RWPE1 (cell line): ENCODE results near the gene PHLPP1.
A peak's percentile ranks its signal among the peaks of the same experiment; 100 is the strongest.

Experiments
- CTCF ChIA-PET: fragments of 350-600 bp; sonication (Branson Sonifier 250); formaldehyde crosslinking; extraction: SDS; loops from one replicate; lab custom pipeline; 2021; lab: Yijun Ruan, JAX
- POLR2A ChIA-PET: fragments of 400-600 bp; formaldehyde crosslinking; extraction: SDS; loops from one replicate; lab custom pipeline; 2020; ENCODE audit warnings: antibody characterized with exemption; ENCODE audit not compliant: low non-redundant PET; lab: Yijun Ruan, JAX
- DNase-seq: peaks from one replicate; pipeline ENCODE4 v3.0.0; 2012; ENCODE audit warnings: low spot score
- H3K27ac ChIP-seq: fragments of 450-650 bp; 2 replicates; pipeline ENCODE4 v1.5.1; 2017
- TF ChIP-seq, protein P1 (sequence below): fragments of 450-650 bp; conservative IDR thresholded peaks from 2 replicates; pipeline ENCODE4 v1.5.1; 2017; ENCODE audit warnings: low read depth, mild to moderate bottlenecking

The PHLPP1 gene

DNA sequence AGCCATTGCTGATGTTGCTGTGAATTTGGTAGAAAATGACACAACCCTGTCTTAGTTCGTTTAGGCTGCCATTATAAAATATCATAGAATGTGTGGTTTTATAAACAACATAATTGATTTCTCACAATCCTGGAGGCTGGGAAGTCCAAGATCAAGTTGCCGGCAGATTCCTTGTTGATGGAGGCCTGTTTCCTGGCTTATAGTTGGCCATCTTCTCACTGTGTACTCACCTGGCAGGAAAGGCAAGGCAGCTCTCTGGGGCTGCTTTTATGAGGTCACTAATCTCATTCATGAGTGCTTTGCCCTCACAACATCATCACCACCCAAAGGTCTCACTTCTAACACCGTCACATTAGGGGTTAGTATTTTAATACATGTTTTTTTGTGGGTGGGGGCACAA is 58.4 kb downstream of the PHLPP1 start:
- TF ChIP-seq, protein P1, sequence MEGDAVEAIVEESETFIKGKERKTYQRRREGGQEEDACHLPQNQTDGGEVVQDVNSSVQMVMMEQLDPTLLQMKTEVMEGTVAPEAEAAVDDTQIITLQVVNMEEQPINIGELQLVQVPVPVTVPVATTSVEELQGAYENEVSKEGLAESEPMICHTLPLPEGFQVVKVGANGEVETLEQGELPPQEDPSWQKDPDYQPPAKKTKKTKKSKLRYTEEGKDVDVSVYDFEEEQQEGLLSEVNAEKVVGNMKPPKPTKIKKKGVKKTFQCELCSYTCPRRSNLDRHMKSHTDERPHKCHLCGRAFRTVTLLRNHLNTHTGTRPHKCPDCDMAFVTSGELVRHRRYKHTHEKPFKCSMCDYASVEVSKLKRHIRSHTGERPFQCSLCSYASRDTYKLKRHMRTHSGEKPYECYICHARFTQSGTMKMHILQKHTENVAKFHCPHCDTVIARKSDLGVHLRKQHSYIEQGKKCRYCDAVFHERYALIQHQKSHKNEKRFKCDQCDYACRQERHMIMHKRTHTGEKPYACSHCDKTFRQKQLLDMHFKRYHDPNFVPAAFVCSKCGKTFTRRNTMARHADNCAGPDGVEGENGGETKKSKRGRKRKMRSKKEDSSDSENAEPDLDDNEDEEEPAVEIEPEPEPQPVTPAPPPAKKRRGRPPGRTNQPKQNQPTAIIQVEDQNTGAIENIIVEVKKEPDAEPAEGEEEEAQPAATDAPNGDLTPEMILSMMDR = no peak
- H3K27ac ChIP-seq = no peak overlapping the region
- DNase-seq = no peak
- ChIA-PET POLR2A (no interaction called here), CTCF (no interaction called here)

DNA sequence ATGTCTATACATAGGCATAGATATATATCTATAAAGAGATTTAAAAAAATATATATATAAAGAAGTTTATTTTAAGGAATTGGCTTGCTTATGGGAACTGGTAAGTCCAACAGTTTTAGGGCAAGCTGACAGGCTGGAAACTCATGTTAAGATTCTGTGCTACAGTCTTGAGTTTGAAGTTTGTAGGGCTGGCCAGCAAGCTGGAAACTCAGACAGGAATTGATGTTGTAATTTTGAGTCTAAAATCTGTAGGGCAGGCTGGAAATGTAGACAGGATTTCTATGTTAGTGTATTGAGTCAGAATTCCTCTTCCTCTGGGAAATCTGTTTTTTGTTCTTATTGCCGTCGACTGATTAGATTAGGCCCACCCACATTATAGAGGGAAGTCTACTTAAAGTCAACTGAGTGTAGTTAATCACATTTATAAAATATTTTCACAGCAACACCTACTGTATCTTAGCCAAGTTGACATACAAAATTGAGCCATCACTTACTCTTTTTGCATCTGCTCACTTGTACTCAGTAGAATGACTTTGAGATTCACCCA is 60.8 kb downstream of the PHLPP1 start:
- TF ChIP-seq, protein P1 = no peak
- DNase-seq = no peak
- H3K27ac ChIP-seq = no peak overlapping the region
- POLR2A ChIA-PET = no interaction called here
- CTCF ChIA-PET = no interaction called here

DNA sequence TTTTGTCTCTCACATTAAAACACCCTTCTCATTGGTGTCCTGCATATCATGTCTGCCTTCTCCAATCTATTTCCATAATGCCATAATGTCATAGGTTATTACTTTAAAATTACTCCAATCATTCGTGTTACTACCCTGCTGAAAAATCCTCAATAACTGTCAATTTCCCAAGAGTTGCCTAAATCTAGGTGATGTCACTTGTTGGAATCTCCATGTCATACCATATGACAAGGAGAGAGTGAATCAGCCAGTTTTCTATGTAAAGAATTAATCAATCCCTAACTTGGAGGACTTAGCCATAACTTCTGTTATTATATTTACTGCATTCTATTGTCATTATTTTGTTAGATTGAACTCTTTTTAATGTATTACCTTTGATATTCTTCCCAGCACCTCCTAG is 62.5 kb downstream of the PHLPP1 start:
- no peak overlapping the region for H3K27ac ChIP-seq
- CTCF ChIA-PET = no interaction called here
- POLR2A ChIA-PET = no interaction called here
- TF ChIP-seq, protein P1 = no peak
- no peak for DNase-seq

DNA sequence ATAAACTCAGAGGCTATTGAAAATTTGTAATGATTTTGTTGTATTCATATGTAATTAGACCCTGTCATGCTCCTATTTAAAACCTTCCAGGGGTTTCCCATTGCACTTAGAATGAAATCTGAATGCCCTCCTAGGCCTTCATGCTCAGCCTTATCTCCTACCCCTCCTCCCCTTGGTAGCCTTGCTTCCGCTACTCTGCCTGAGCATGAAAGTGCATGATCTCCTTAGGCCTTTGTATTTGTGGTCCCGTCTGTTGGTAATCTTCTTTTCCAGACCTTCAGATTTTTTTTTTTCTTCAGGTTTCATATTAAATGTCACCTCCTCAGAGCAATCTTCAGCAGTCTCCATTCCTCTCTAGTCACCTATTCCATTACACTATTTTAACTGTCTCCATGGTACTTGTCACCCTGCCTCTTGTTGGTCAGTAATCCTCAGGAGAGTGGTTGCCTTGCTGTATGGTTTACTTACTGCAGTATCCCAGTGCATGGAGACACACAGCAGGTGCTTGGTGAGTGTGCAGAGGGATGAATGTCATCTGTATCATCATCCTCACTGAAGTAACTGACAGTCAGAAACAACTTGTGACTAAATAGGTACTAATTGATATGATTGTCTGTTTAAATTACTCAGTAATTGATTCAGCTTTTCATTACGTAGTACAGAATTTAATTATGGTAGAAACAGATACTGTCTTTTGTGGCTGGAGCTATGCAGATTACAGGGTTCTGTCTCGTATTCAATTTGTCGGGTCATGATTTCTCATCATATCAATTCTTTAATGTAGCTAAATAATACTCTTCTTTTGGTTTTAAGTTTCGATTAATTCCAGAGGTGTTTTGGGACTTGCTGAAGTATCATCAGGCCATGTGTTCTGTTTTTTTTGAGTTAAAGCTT is 63.9 kb downstream of the PHLPP1 start:
- ChIA-PET POLR2A (no interaction called here), CTCF (no interaction called here)
- no peak overlapping the region for H3K27ac ChIP-seq
- TF ChIP-seq, protein P1 = no peak
- DNase-seq = no peak

DNA sequence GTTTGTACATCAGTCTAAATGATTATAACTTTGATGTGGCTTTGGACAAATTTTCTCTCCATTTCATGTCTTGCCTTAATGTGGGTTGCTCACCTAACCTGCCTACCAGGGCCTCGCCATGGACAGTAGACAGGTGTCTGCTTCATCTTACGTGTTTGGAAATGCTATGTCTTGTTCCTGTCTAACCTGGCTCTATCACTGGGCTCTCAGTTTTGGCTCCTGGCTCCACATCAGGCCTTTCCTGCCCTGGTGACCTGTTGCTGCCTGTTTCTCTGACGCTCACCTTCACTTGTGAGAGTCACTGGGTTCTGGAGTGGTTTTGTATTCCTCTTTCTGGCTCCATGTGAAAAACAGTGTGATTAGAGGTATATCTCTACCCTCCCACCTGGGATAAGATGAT is 65.9 kb downstream of the PHLPP1 start:
- ChIA-PET POLR2A (no interaction called here), CTCF (interaction anchor here (0.5 to 0.7 kb wide), 2 partner anchors 226 to 278 kb away, joined by 3 read pairs; no protein-coding TSS in a partner anchor)
- DNase-seq = no peak
- TF ChIP-seq, protein P1 = no peak
- H3K27ac ChIP-seq = peak overlapping the region; percentile 83

DNA sequence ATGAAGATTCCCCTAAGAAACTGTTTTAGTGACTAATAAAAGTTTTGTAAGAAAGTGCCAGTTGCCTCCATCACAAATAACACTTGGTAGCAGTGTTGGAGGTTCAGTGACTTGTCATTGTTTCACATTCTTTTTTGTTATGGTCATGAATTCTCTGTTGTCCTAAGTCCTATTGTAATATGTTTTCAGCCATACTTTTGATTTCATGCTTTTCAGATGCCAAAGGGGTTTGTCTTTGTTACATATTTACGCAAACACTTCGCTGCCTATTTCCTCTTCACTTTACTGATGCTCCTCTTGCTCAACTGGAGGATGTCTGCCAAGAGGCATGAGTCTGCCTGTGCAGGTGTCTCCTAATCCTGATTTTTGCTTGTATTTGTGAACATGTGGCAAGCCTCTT is 66.6 kb downstream of the PHLPP1 start:
- TF ChIP-seq, protein P1 = no peak
- no peak overlapping the region for H3K27ac ChIP-seq
- DNase-seq = peak; percentile 33
- ChIA-PET CTCF (interaction anchor here (0.5 kb wide), 1 partner anchor 278 kb away, joined by 3 read pairs; no protein-coding TSS in a partner anchor), POLR2A (no interaction called here)
